Activated CD4-positive, alpha-beta T cell treated with anti-CD3 and anti-CD28 coated beads for 4 hours (primary cell): ENCODE results near the gene CENATAC.
"Not testable (repeated sequence)": the region's sequence is repeated elsewhere in the genome, so short reads cannot be mapped to it uniquely, and the experiment has no call there.

ENCODE experiments used
- DNase-seq, 2 donors: peaks; one replicate each; pipeline ENCODE4 v3.0.0-alpha.2; 2020

Gene CENATAC, protein sequence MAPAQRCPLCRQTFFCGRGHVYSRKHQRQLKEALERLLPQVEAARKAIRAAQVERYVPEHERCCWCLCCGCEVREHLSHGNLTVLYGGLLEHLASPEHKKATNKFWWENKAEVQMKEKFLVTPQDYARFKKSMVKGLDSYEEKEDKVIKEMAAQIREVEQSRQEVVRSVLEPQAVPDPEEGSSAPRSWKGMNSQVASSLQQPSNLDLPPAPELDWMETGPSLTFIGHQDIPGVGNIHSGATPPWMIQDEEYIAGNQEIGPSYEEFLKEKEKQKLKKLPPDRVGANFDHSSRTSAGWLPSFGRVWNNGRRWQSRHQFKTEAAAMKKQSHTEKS

DNA sequence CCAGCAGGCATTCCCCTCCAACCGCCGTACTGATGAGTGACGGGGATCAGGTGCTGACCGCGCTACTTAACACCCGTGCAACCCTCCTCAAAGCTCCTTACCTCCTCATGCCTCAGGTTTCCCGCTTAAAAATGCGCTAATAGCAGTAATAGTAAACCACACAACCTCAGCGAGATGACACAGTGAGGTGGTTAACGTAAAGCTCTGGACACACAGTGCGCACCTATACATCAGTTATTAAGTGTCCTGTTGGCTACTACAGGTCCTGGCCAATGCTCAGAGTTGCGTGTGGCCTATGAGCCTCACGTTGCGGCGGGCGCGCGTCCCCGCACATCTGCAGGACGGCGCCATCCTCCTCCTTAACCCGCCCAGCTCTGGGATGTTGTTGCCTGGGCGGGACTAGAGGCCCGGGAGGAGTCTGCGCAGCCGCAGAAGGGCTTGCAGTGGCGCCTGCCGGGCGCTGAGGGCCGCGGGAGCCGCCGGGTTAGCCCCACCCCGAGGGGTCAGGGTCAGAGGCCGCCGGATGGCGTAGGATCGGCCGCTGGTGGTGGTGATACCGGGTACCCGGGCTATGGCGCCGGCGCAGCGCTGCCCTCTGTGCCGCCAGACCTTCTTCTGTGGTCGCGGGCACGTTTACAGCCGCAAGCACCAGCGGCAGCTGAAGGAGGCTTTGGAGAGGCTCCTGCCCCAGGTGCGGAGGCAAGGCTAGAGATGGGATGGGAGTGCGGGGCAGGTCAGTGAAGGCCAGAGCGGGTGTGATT lies at the start of gene CENATAC:
Gene CENATAC, plus strand, starts transcription at position 512 of the 761 bp plus-strand sequence. Its CDS starts 60 bp downstream, at position 572.
- DNase-seq = peak; percentile 95

DNA sequence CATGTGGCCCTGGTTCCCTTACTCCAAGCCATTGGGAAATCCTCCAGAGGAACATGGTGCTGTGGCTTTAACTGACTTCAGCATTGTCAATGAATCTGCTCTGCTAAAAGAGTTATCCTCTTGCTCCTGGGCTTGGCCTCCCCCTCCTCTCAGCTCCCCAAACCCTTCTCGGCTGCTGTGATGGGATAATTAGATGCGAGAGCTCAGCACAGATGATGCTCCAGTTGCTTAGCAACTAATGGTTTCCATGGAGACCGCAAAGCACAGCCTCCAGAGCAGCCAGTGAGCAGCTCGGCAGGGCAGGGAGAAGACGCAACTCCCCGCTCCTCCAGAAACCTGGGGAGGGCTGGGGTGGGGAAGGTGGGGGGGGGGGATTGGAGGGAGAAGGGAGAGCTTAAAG lies 44.7 kb upstream of the CENATAC start:
- DNase-seq = no peak

DNA sequence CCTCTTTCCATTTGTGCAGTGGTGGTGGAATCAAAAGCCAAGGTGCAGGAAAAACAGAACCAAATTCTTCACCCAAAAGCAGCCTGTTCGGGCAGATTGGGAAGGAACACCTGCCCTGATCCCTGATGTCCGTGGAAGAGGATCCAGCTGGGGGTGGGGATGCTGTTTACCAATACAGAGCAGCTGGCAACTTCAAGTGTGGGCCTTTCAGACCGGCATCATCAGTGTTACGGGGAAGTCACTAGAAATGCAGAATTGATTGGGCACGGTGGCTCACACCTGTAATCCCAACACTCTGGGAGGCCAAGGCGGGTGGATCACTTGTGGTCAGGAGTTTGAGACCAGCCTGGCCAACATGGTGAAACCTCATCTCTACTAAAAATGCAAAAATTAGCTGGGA lies 44.0 kb upstream of the CENATAC start:
- not testable (repeated sequence) for DNase-seq

DNA sequence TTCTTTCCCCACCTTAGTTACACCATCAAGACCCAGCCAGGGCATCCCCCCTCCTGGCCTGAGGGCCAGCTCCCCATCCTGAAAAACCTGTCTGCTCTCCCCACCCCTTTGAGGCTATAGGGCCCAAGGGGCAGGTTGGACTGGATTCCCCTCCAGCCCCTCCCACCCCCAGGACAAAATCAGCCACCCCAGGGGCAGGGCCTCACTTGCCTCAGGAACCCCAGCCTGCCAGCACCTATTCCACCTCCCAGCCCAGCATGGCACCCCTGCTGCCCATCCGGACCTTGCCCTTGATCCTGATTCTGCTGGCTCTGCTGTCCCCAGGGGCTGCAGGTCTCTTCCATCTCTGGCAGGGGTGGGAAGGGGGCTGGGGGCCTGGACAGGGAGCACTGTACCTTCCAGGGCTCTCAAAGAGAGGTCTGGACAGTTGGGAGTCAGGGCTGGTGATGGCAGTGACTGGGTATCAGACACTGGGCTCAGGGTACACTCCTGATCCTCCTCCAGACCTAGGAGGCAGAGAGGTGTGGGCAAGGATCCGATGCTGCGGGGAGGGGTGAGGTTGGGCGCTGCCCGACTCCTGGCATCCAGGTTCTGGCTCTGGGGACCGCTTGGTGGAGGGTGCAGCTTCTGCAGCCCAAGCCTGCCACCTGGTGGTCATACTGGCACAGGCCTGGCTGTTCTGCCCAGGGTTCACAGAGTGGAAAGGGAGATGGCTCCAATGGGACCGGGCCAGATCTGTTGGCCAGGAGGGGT lies 41.7 kb upstream of the CENATAC start, which contains the start of gene UPK2:
Gene UPK2, plus strand, starts transcription at position 205 of the 753 bp plus-strand sequence. Its CDS starts 53 bp downstream, at position 258.
- peak; percentile 87 to 92 for DNase-seq

GRCh38 chr11:118956847-118957469 lies 41.0 kb upstream of the CENATAC start:
- DNase-seq = no peak

GRCh38 chr11:118957549-118957948 lies 40.4 kb upstream of the CENATAC start:
- DNase-seq = no peak

GRCh38 chr11:118957968-118958367 lies 40.0 kb upstream of the CENATAC start:
- no peak for DNase-seq

- no peak for DNase-seq
Measured at GRCh38 chr11:118958577-118958976, 39.4 kb upstream of the CENATAC start.

- no peak for DNase-seq
Measured at GRCh38 chr11:118961189-118961588, 36.7 kb upstream of the CENATAC start.

GRCh38 chr11:118961591-118961990 lies 36.3 kb upstream of the CENATAC start:
- no peak for DNase-seq

- DNase-seq = not testable (repeated sequence)
Measured at GRCh38 chr11:118969508-118969907, 28.4 kb upstream of the CENATAC start.

GRCh38 chr11:118971646-118972045 lies 26.3 kb upstream of the CENATAC start, which contains the start of gene FOXR1:
Gene FOXR1 (plus strand): TSS chr11:118971761. CDS start chr11:118971932, 171 bp downstream.
- DNase-seq = no peak

DNA sequence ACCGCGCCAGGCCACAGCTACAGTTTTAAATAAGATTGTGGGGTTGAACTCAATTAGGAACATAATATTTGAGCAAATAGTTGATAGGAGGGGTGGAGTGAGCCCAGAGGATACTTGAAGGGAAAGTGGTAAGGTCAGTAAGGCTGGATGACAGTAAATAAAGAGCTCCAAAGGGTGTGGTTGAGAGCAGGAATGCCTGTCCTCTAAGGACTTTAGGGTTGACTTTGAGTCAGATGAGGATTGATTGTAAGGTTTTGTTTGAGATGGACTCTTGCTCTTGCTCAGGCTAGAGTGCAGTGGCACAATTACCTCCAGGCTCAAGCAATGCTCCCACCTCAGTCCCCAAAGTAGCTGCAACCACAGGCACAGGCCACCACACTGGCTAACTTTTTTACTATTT lies 24.0 kb upstream of the CENATAC start:
- DNase-seq = no peak

GRCh38 chr11:118975771-118976709 lies 21.9 kb upstream of the CENATAC start:
- no peak for DNase-seq

GRCh38 chr11:118979434-118979833 lies 18.5 kb upstream of the CENATAC start:
- no peak for DNase-seq

DNA sequence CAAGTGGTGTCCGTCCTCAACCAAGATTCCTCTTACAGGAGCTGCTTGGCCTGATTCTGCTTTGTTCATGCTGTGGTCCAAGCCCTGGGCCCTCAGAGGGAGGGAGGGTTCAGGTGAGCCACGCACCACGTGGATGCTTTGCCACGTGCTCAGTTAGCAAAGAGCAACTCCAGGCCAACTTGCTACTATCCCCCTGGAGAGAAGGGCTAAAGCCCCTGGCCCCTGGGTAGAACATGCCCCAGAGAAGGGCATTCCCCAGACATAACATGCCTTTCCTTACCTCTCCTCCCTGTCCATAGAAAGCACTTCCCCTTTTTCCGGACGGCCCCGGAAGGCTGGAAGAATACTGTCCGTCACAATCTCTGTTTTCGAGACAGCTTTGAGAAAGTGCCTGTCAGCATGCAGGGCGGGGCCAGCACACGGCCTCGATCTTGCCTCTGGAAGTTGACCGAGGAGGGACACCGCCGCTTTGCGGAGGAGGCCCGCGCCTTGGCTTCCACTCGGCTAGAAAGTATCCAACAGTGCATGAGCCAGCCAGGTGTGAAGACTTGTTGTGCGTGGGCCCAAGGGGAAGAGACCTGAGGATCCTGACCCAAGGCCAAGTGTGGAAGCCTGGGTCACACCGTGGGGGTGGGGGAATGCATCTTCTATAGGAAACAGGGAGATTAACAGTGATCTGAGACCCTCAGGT lies 17.6 kb upstream of the CENATAC start:
- no peak for DNase-seq

GRCh38 chr11:118984337-118984736 lies 13.6 kb upstream of the CENATAC start:
- not testable (repeated sequence) for DNase-seq

GRCh38 chr11:118984825-118985224 lies 13.1 kb upstream of the CENATAC start:
- no peak for DNase-seq

DNA sequence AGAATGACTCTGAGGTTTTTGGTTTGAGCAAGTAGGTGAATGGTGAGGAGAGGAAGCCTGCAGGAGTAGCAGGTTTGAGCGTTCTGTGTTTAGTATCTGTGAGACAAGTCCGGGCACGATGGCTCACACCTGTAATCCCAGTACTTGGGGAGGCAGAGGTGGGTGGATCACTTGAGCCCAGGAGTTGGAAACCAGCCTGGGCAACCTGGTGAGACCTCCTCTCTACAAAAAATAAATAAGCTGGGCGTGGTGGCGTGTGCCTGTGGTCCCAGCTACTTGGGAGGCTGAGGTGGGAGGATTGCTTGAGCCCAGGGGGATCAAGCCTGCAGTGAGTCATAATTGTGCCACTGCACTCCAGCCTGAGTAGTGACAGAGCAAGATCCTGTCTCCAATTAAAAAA lies 9.7 kb upstream of the CENATAC start:
- DNase-seq = no peak

- not testable (repeated sequence) for DNase-seq
Measured at GRCh38 chr11:118991486-118992038, 6.4 kb upstream of the CENATAC start.
